ENCODE results near the gene FAHD2A.

DNA sequence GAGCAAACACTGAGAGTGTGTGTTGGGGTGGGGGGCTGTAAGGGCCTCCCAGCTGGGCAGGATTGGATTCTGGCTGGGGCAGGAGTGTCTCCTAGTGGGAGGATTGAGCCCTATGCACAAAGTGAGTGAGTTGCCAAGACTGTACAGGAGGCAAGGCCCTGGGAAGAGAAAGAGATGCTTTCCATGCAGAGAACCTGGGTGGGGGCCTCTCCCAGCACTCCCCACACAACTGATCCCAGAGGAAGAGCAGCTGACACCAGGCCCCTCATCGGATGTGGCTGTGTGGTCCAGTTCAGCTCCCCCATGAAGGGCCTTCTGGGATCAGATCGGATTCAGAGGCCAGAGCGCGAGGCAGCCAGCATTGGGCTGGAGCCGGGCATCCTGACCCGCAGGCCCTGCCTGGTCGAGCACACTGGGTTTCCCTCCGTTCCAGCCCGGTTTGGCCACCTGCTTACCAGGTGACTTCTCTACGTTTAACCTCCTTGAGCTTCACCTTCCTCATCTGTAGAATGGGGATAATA is 49.4 kb upstream of the FAHD2A start:
- TF ChIP-seq, protein P1, sequence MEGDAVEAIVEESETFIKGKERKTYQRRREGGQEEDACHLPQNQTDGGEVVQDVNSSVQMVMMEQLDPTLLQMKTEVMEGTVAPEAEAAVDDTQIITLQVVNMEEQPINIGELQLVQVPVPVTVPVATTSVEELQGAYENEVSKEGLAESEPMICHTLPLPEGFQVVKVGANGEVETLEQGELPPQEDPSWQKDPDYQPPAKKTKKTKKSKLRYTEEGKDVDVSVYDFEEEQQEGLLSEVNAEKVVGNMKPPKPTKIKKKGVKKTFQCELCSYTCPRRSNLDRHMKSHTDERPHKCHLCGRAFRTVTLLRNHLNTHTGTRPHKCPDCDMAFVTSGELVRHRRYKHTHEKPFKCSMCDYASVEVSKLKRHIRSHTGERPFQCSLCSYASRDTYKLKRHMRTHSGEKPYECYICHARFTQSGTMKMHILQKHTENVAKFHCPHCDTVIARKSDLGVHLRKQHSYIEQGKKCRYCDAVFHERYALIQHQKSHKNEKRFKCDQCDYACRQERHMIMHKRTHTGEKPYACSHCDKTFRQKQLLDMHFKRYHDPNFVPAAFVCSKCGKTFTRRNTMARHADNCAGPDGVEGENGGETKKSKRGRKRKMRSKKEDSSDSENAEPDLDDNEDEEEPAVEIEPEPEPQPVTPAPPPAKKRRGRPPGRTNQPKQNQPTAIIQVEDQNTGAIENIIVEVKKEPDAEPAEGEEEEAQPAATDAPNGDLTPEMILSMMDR (IDR thresholded peaks at IDR 0.05; ENCODE audit: low read depth, low read length) = no peak
- TF ChIP-seq, protein P2, sequence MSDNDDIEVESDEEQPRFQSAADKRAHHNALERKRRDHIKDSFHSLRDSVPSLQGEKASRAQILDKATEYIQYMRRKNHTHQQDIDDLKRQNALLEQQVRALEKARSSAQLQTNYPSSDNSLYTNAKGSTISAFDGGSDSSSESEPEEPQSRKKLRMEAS (IDR thresholded peaks at IDR 0.05; ENCODE audit: low read depth, low read length) = no peak
- TF ChIP-seq POLR2A (IDR thresholded peaks at IDR 0.05; ENCODE audit: extremely low read depth, insufficient read length) (no peak), MYC (IDR thresholded peaks at IDR 0.05; ENCODE audit: low read depth, low read length) (no peak)
